Astrocyte of the cerebellum (primary cell): ENCODE data around the gene PUS10.
"Not testable (repeated sequence)": the region's sequence is repeated elsewhere in the genome, so short reads cannot be mapped to it uniquely, and the experiment has no call there.

ENCODE experiments used
- DNase-seq: peaks from one replicate; pipeline ENCODE4 v3.0.0-alpha.2; 2011; ENCODE audit warnings: low read depth
- H3K4me3 ChIP-seq: 2 replicates; pipeline ENCODE4 v1.5.1; 2011; ENCODE audit warnings: mild to moderate bottlenecking, low read depth, low read length, moderate library complexity
- CTCF ChIP-seq: IDR thresholded peaks from 2 replicates; pipeline ENCODE4 v1.5.1; 2012; ENCODE audit warnings: low read length, low read depth, moderate library complexity, mild to moderate bottlenecking; ENCODE audit errors: missing control alignments
- in situ Hi-C: cut with HindIII; loops from 2 replicates; pipeline ENCODE4 v1.10.0; 2017; ENCODE audit warnings: low sequenced_read_pairs

Gene PUS10

GRCh38 chr2:61045226-61045625, 27.2 kb upstream of the PUS10 start:
- DNase-seq = no peak
- in situ Hi-C loops = no loop called here
- TF ChIP-seq CTCF = no peak
- H3K4me3 ChIP-seq = no peak overlapping the region

- no peak overlapping the region for H3K4me3 ChIP-seq
- no peak for DNase-seq
- TF ChIP-seq CTCF = no peak
- in situ Hi-C loops = no loop called here
Measured at GRCh38 chr2:61044636-61045035, 26.6 kb upstream of the PUS10 start.

- DNase-seq = no peak
- in situ Hi-C loops = no loop called here
- TF ChIP-seq CTCF = no peak
- H3K4me3 ChIP-seq = no peak overlapping the region
Measured at GRCh38 chr2:61042807-61043206, 24.8 kb upstream of the PUS10 start.

GRCh38 chr2:61036643-61037042, 18.6 kb upstream of the PUS10 start:
- in situ Hi-C loops, H3K4me3 ChIP-seq, DNase-seq: not testable (repeated sequence)

- DNase-seq, H3K4me3 ChIP-seq, in situ Hi-C loops: not testable (repeated sequence)
Measured at GRCh38 chr2:61034592-61034991, 16.5 kb upstream of the PUS10 start.

GRCh38 chr2:61029533-61029932, 11.5 kb upstream of the PUS10 start:
- no peak overlapping the region for H3K4me3 ChIP-seq
- in situ Hi-C loops = no loop called here
- no peak for TF ChIP-seq CTCF
- no peak for DNase-seq

GRCh38 chr2:61023670-61024069, 5.6 kb upstream of the PUS10 start:
- DNase-seq = no peak
- no peak for TF ChIP-seq CTCF
- H3K4me3 ChIP-seq = no peak overlapping the region
- in situ Hi-C loops = loop anchor here (25.0 kb wide), 1 partner anchor 261 kb away; the partner anchor contains the start of gene PAPOLG

GRCh38 chr2:61021228-61021660, 3.2 kb upstream of the PUS10 start:
- DNase-seq = no peak
- in situ Hi-C loops = loop anchor here (25.0 kb wide), 1 partner anchor 259 kb away; the partner anchor contains the start of gene PAPOLG
- H3K4me3 ChIP-seq = no peak overlapping the region
- no peak for TF ChIP-seq CTCF
